Eye (tissue), 1 donor: ENCODE results near the gene ELL.

ENCODE experiments used
- DNase-seq: peaks from one replicate; pipeline ENCODE4 v3.0.0-alpha.2; 2015

ELL gene

DNA sequence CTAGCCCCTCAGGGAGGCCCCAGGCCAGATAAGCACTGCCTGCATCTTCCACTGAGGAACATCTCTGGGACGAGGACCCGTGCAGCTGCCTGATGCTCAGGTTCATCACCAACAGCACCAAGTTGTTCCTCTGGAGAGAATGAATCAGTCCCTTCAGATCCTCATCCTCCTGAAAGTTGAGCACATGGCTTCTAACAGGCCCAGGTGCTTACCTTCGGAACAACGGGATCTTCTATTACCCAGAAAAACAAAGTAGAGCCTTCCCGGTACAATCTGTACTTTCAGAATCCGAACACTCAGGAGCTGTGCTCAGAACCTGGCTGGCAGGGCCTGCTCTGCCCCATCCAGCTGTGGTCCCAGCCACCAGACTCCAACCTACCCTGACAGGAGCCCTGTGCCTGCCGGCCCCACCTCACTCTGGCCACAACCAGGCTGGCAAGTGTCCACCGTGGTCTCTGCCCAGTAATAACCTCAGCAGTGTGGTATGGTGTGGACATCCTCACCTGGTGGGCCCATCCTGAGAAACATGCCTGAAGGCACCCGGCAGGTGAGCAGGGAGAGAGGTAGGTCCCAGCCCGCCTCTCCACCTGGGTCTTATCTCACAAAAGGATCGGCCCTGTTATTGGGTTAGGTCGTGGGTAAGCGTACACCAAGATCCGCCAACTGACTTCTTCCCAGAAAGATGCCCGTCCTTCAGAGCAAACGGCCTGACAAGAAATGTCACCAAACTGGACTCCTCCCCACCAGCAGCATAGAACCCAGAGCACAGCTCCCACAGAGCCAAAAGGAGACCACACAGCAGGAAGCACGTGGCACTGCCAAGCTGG, 34.1 kb downstream of the ELL start:
- DNase-seq, result no peak

DNA sequence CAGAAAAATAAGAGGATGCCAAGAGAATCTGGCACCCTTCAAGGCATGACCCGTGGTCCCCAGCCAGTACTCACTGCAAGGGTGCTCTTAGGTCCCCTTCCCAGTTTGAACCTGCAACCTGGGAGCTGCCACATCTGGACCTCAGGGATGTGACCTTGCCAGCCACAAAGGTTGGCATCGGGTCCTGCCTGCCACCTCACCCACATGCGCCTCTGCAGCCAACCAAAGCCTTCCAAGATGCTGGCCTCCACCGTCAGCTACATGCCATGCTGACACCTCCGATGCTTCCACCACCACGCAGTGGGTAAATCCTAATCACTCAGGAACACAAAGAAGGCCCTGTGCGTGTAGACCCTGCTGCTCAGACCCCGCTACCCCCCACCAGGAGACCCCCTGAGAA, 35.1 kb downstream of the ELL start:
- no peak for DNase-seq

DNA sequence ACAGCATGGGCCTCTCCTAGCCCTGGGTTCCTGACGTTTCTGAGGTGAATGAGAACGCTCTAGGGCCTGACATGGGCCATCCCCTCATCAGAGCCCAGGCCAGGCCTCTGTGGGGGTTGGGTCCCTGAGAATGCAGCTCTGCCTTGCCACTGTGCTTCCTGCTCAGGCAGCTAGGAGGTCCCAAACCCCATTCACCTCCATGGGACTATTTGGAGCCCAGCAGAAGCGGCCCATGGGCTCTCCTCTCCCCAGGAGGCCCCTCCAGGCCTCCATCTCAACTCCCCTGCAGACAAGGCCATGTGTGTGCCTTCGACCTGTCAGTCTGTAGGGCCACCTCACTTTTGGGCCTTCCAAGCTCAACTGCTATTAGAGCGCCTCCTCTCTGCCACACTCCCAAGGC, 36.9 kb downstream of the ELL start:
- no peak for DNase-seq

DNA sequence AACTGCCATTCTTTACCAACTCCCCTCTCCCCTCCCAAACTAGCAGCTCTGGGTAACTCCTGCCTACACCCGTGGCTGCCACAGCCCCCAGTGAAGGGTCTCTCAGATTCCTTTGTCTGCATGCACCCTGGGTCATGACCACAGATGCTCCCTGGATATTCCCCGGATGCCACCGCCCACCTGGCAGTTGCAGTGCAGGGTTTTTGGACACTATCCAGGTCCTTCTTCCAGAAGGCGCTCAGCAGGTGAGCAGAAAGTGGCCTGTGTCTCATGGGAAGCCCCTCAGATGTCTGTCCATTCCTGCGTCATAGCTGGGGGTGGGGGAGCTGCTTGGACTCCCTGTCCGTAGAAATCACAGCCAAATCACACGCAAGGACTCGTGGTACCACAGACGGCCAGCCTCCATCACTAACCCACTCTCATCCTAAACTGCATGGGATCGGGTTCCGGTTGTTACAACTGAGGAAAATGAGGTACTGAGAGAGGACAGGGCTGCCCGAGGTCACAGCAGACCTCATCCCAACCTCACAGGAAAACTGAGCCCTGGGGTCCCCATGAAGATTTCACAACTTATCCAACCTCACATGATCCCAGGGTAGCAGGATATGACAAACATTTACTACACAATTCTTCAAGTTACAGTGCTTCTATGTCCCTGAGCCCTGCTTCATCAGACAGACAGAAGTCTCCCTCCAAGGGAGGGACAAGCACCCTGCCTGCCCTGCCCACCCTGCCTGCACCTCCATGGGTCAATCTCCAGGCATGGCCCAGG, 38.6 kb downstream of the ELL start:
- no peak for DNase-seq

DNA sequence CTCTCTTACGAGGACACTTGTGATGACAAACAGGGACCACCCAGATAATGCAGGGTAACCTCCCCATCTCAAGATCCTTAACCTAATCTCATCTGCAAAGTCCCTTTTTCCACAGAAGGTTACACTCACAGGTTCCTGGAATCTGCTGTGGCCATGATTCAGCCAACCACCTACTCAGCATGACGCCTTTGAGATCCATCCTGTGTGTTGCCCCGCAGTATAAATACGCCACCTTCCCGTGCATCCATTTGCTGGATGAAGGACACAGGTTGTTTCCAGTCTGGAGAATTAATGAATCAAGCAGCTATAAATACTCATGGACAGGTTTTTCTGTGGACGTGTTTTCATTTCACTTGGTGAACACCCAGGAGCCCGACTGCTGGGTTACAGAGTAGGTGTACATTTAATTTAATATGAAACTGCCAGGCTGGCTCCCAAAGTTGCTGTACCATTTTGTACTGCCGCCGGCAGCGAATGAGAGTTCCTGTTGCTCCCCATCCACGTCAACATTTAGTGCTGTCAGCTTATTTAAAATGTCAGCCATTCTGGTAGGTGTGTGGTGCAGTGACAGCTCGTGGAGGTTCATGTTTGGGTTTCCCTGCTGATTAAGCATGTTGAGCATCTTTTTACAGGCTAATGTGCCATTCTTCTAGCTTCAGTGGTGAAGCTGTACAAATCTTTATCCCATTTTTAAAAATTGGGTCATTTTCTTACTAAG, 40.2 kb downstream of the ELL start:
- no peak for DNase-seq

DNA sequence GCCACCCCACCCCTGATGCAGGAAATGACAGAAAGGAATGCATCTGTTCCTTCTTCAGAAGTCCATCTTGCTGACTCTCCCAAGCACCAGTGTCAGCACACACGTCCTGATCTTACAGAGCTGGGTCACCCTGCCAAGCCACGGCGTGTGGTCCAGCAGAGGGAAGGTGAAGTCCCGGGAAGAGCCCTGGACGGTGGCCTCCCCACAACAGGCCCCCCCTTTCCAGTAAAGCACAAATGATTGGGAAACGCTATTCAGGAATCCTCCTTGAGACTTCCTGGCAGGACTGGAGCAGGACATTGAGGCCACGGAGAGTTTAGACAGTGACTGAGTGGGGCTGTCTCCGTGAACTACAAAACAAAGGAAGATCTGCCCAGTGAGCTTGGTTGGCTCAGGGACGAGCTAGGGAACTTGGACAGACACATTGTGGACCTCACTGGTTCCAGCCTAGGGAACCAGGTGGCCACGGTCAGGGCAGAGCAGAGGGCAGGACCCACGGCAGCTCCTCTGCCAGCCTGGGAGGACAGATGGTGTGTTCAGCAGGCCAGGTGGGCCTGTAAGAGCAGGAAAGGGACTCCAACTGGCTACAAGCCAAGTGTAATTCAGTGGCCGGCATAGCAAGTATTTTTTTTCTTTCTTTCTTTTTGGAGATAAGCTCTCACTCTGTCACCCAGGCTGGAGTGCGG, 41.7 kb downstream of the ELL start:
- DNase-seq, result no peak

DNA sequence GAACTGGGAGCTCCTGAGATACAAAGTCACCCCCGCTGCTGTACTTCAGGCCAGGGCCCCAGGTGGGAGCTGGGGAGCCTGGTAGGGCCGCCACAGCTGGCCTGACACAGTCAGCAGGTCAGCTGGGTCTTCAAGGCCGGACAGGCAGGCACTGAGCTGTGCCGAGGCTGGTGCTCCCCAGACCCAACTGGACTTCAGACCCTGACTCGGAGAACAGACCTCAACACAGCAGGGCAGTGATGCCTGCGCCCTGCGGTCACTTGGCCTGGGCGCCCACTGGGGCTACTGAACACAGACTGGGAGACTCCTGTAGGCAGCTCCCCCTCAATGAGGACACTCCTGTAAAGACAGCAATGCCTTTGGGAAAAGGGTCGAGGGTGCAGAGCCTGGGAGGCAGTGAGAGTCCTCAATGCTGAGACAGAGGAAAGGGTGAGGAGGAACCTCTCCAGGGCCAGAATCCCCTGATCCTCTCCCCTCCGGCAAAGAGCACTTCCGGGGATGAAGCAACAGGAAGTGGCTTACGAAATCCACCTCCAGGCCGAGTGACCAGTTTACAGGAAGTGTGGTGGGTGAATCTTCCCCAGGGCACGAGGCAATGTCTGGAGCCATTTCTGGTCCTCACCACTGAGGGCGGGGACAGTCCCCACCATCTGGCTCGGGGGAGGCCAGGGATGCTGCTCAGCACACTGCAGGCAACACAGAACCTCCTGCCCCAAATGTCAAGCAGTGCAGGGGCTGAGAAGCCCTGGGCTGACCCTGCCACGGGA, 43.1 kb downstream of the ELL start:
- no peak for DNase-seq

DNA sequence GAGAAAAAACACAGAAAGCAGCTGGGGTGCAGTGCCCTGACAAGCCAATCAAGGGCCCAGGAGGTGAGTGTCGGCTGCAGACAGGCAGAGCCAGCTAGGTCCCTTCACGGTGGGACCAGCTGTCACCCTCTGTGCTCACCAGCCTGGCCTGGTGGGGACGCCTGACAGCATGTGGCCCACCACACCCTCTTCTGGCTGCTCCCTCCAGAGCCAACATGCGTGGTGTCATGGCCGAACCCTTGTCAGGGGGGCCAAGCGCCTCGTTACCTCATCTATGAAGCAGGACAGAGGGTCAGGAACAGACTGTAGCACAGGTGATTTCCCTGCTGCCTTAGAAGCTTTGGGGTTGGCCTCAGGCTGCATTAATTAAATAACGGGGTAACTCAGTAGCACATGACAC, 43.9 kb downstream of the ELL start:
- no peak for DNase-seq

DNA sequence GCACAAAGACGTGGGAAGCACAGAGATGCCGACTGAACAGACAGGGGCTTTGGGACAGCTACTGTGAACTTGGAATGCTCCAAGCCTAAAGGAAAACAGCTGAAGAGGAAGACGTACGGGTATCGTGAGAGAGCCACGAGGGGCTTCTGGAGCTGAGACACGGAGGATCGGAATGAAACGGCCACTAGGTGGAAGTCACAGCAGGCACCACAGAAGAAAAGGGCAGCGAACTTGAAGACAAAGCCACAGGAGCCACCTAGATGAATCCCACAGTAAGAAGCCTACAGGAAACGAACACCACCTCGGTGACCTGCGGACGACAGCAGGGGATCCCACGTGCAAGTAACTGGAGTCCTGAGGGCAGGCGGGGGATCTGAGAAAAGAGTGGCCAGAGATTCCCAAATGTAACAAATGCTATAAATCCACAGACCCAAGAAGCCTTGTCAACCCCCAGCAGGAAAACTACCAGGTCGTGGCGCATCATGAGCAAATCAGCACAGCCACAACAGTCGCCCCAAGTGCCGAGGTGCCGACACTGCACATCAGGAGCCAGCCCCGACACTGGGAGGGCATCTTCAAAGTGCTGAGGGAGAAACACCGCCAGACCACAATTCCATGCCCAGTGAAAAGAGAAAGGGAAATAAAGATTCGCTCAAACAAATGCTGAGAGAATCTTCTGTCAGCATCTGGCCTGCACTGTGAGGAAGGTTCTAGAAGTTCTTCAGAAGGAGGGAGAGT, 44.7 kb downstream of the ELL start:
- no peak for DNase-seq

DNA sequence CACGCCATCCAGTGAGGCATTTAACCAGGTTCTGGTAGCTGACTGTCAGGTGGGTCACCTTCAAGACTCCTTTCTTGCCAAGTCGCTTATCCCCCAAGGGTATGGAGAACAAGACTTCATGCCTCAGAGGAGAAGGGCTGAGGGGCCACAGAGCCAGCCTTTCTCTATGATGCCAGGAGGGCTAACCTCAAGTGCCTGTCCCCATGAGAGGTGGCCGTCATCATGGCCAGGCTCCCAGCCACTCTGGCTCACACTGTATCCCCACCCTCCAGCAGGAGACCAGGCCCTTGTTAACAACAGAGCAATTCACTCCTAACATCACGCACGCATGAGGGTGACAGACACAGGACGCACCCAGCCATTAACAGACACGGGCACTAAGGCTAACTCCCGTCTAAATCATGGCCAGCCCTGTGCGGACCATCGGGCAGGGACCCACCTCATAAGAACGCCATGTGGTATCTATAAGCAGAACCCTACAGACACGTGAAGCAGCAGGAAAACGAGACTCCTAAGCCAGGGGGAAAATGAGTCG, 45.3 kb downstream of the ELL start:
- DNase-seq, result no peak

DNA sequence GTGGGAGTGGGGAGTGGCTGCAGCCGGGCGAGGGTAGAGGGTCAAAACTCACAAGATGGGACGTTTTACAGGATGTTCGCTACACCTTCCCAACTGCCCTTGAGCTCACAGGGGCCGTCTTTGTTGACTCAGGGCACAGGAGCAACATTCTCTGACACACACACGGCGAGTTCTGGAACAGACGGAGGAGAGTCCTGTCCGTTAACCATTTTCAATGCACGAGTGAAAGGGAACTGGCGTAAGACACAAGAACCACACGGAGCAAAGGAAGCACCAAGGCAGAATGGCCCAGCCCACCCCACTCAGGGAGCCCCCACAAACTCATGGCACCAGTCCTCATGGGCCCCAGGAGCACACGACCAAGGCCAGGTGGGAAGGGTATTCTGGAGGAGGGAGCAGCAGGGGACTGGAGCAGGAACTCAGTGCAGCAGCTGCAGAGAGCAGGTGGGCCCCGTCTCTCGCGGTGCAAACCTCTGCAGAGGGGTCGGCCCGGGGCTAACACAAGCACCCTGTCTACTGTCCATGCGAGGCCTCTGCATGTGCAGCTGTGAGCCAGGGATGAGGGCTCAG, 46.0 kb downstream of the ELL start:
- DNase-seq, result no peak

DNA sequence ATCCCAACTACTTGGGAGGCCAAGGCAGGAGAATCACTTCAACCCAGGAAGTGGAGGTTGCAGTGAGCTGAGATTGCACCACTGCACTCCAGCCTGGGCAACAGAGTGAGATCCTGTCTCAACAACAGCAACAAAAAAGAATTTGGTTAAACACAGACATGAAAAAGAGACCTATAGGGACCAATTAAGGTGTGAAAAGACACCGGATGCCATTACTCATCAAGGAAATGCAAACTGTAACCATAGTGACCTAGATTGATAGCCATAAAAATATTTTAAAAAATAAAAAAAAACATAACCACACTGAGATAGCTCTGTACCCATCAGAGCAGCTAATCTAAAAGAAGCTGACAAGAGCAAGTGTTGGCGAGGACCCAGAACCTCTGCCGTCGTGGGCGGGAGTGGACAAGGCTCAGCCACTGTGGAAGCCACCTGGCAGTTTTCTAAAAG, 46.8 kb downstream of the ELL start:
- DNase-seq, result no peak

DNA sequence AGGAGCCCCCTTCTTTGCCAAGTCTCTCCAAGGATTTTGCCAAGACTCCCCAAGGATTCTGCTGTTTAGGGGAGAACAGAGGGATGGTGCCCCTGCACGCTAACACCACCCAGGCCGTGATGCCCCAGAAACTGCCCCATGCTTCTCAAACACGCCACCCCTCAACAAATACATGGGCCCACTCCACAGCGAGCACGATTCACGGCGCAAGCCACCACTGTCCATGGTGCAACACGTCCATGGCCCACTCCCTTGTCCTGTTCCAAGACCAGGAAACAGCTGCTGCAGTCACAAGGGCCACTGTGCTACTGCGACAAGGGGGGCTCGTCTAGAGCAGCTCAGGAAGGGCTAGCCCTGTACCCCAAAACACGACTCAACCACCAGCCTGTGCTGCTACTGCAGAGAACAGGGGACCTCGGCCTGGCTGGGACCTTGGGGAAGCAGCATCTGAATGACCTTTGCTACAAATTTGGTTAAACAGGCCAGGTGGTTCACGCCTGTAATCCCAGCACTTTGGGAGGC, 47.4 kb downstream of the ELL start:
- no peak for DNase-seq

DNA sequence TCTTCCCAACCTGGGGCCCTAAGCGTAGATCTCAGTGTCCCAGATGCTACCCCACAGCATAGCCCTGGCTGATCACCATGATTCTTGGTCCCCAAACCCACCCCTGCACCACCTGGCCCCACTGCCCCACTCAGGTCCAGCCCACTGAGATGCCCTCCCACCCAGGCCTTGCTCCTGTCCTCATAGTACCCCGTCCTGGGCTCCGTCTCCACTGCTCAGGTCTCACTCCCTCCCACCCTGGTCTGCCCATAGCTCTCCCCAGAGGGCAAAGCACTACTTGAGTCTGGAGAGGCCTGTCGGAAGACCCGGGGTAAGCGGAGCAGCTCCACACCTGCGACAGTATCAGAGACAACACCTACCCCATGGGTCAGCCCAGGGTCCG, 48.2 kb downstream of the ELL start:
- DNase-seq, result no peak

DNA sequence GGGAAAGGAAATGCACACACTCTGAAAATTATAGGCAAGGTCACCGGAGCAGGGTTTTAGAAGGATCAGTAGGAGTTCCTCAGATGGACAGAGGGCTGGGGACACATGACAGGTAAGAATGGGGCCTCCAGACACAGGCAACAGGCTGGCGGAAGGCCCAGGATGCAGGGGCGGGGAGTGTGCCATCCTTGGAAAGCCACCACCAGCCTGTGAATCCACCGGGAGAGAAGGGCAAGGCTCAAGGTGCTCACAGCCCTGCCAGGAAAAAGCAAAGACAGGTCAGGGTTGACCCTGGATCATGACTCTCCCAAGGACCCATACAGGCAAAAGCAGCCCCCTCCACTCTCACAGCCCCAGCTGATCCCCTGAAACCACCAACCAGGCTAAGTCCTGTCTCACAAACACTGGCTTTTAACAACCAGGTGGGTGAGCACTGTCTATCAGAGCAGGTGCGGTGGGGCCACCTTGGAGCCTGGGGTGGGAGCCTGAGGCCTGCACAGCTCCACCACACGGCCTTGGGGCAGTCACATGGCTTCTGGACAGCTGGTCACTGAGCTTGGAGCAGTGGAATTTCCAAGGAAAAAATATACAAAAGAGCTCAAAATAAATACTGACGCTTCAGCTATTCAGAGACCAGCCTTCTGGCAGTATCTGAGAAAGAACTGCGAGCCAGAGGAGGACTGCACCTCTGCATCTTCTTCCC, 48.7 kb downstream of the ELL start:
- no peak for DNase-seq

DNA sequence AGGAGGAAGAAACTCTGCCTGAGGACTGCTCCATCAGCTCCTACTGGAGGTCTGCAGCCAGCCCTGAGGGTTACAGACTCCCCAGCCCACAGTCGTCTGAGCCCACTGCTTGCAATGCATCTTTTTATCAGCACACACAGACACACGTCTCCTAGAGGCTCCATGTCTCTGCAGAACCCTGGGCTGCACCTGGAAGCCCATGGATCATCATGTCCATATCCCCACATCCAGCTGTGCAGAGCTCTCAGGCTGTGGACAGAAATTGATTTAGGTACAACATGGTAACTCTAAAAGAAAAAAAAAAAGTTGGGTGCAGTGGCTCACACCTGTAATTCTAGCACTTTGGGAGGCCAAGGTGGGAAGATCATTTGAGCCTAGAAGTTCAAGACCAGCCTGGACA, 51.1 kb downstream of the ELL start:
- DNase-seq, result no peak

DNA sequence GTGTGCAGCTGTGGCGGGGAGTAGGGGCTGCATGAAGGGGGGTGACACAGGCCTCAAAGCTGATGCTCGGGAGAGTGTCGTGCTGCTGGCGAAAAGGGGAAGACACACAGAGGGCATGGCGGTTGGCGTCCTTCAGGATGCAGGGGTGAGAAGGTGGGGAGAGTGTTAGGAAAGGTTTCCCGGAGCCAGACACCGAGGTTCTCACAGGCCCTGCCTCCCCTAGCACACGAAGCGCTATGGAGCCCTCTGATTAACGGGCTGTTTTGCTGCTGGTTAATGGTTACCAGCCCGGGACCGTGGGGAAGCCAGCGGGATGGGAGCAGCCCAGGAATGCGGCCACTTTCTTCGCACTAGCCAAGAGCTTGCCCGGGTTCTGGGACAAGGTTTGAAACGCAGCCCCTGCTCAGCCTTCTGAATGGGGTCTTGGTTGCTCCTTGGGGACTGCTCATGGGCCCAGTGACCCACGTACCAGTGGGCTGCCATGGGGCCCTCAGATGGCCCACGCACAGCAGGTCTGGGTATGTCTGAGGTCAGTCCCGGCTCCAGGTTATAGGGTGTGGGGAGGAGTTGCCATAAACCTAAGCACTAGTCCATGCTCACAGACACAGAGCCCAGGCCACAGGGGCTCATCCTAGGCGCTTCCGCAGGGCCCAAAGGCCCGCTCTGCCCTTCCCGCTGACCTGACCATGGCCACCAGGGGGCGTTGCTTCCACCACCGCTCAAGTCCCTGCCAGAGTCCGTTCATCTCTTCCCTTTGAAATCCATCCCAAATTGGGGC, 52.6 kb downstream of the ELL start:
- DNase-seq, result peak; percentile 85

DNA sequence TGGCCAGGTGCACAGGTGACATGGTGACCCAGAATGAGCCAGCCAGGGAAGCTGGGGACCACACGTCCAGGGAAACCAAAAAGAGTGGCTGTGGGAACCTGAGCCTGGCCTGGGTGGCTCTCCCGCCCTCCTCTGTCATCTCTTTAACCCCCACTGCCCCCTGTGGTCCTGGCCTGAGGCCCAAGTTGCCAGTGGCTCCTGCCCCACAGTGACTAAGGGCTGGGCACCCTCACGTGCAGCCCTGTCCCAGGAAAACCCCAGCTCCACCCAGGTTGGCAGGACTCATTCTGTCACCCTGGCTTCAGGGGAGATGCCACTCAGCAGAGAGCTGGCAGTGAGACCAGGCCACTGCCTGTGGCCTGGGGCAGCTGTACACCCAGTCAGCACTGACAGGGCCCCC, 53.4 kb downstream of the ELL start:
- no peak for DNase-seq

DNA sequence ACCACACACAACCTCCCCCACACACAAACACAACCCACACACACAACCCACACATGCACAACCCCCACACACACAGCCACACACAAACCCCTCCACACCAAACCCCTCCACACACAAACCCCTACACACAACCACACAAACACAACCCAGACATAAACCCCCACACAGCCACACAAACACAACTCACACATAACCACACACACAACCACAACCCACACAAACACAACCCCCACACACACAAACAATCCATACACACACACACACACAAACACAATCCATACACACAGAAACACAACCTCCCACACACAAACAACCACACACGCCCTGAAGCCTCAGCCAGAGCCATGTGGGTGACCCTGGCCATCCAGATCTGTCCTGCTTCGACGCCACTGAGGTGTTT, 53.9 kb downstream of the ELL start:
- DNase-seq, result no peak
